Stimulated activated naive CD8-positive, alpha-beta T cell treated with anti-CD3 and anti-CD28 coated beads, Interleukin-15, amount 100 ng/mL, for 72 hours (primary cell): ENCODE results near the gene SUMF1.
"Not testable (repeated sequence)": the region's sequence is repeated elsewhere in the genome, so short reads cannot be mapped to it uniquely, and the experiment has no call there.

Experiments
- ATAC-seq: fragments of 150-1000 bp; cut with Tn5 transposase; 2 replicates; pipeline ENCODE4 v1.10.0; 2021; ENCODE audit warnings: mild to moderate bottlenecking, moderate library complexity
- DNase-seq, 2 donors: peaks; one replicate each; pipeline ENCODE4 v3.0.0; 2021 to 2022
- H3K27ac Mint-ChIP-seq, 2 donors: one replicate each; pipeline ENCODE4 v1.8.0; 2022; ENCODE audit warnings: mild to moderate bottlenecking in 2 of 2, mixed read lengths in 2 of 2, moderate library complexity in 2 of 2
- H3K27me3 Mint-ChIP-seq: one replicate; pipeline ENCODE4 v1.8.0; 2022; ENCODE audit warnings: mixed read lengths
- H3K4me1 Mint-ChIP-seq: one replicate; pipeline ENCODE4 v1.8.0; 2022; ENCODE audit warnings: mild to moderate bottlenecking, mixed read lengths
- H3K4me3 Mint-ChIP-seq, 2 donors: one replicate each; pipeline ENCODE4 v1.8.0; 2022; ENCODE audit warnings: mild to moderate bottlenecking in 2 of 2, mixed read lengths in 2 of 2, moderate library complexity in 1 of 2
- H3K9me3 Mint-ChIP-seq, 2 donors: one replicate each; pipeline ENCODE4 v1.8.0; 2022; ENCODE audit warnings: mixed read lengths in 2 of 2

The SUMF1 gene

DNA sequence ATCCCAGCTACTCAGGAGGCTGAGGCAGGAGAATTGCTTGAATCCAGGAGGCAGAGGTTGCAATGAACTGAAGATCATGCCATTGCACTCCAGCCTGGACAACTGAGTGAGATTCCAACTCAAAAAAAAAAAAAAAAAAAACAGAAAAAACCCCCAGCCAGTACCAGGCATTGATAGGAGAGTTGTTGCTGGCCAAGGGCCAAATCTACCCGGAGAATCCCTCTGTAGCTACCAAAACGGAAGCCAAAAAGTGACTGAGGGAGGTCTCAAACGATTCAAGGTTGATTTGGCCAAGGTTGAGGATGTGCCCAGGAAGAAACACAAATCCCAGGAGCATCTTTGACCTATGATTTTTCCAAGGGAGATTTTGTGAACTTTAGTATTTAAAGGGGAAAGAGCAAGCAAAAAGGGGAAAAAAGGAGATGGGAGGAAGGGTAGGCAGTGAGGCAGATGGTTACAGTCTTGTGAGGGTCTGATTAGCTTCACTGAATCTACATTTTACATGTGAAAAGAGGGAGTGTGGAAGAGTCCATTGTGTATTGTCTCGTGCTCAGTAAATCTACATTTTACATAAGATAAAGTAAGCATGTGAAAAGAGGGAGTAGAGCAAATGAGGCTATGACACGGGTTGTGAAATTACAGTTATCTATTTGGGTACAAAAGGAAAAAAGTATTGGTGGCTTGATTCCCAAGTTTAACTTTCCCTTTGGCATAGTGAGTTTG lies 131.1 kb downstream of the SUMF1 start:
- H3K9me3 Mint-ChIP-seq: no peaks in the 10 kb centered on the region
- peaks cover 6% of the 10 kb centered on the region for H3K4me1 Mint-ChIP-seq
- H3K27ac Mint-ChIP-seq: no peak overlapping the region
- no peak for ATAC-seq
- no peaks in the 10 kb centered on the region for H3K27me3 Mint-ChIP-seq
- H3K4me3 Mint-ChIP-seq: no peak overlapping the region
- DNase-seq: no peak

GRCh38 chr3:4334548-4334947 lies 132.5 kb downstream of the SUMF1 start:
- Mint-ChIP-seq H3K9me3 (peaks cover 8 to 10% of the 10 kb centered on the region in 2 donors), H3K4me3 (no peak overlapping the region), H3K27me3 (no peaks in the 10 kb centered on the region), H3K27ac (no peak overlapping the region), H3K4me1 (no peaks in the 10 kb centered on the region)
- no peak for DNase-seq
- no peak for ATAC-seq

DNA sequence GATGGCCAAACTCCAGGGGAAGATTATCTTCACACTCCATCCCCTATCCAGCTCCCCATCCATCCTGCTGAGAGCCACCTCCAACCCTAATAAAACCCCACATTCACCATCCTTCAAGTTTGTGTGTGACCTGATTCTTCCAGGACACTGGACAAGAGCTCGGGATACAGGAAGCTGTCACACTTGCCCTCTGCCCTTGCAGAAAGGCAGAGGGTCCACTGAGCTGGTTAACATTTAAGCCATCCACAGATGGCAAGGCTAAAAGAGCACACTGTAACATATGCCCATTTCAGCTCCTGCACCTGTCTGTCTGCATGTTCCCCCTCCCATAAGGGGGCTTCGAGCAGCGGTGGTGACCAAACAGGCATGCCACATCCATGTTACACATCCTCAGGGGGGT lies 134.1 kb downstream of the SUMF1 start:
- DNase-seq (no peak), ATAC-seq (no peak)
- peaks cover 15 to 23% of the 10 kb centered on the region in 2 donors for H3K9me3 Mint-ChIP-seq
- H3K4me1 Mint-ChIP-seq: no peaks in the 10 kb centered on the region
- H3K27me3 Mint-ChIP-seq: no peaks in the 10 kb centered on the region
- no peak overlapping the region for H3K4me3 Mint-ChIP-seq
- H3K27ac Mint-ChIP-seq: no peak overlapping the region

- Mint-ChIP-seq H3K4me3 (no peak overlapping the region), H3K27me3 (no peaks in the 10 kb centered on the region), H3K9me3 (peaks cover 15 to 23% of the 10 kb centered on the region in 2 donors), H3K27ac (no peak overlapping the region), H3K4me1 (no peaks in the 10 kb centered on the region)
- ATAC-seq: no peak
- no peak for DNase-seq
Observed at GRCh38 chr3:4332574-4332973, 134.5 kb downstream of the SUMF1 start.

- DNase-seq (no peak), ATAC-seq (no peak)
- H3K4me1 Mint-ChIP-seq: no peaks in the 10 kb centered on the region
- H3K9me3 Mint-ChIP-seq: peaks cover 15 to 23% of the 10 kb centered on the region in 2 donors
- H3K27me3 Mint-ChIP-seq: no peaks in the 10 kb centered on the region
- no peak overlapping the region for H3K27ac Mint-ChIP-seq
- no peak overlapping the region for H3K4me3 Mint-ChIP-seq
Observed at GRCh38 chr3:4332111-4332510, 135.0 kb downstream of the SUMF1 start.

DNA sequence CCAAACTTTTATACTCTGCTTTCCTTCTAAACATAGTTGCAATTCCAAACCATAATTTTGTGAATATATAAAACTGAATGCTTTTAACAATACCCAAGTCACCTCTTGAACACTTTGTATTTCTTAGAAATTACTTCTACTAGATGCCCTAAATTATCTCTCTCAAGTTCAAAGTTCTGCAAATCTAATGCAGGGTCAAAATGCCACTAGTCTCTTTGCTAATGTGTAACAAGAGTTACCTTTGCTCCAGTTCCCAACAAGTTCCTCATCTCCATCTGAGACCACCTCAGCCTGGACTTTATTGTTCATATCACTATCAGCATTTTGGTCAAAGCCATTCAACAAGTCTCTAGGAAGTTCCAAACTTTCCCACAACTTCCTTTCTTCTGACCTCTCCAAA lies 137.3 kb downstream of the SUMF1 start:
- ATAC-seq, DNase-seq, H3K4me1 Mint-ChIP-seq, H3K4me3 Mint-ChIP-seq, H3K27ac Mint-ChIP-seq, H3K27me3 Mint-ChIP-seq: not testable (repeated sequence)
- peaks cover 15 to 23% of the 10 kb centered on the region in 2 donors for H3K9me3 Mint-ChIP-seq

DNA sequence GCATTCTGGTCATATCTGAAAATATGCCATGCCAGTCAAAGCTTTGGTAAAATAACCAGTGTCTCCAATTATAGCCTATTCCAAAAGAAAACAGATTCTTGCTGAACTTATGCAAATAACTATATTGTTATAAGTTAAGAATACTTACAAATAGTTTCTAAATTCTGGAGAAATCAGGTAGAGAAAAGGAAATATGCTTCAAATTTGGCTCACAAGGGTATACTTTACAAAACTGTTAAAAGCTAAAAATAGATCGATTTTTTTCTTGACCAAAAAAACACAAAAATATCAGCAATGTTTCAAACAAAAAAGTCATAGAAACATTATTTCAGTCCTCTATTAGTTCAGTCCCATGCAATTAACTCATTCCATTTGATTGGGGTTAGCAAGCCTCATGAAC lies 140.2 kb downstream of the SUMF1 start:
- DNase-seq: no peak
- Mint-ChIP-seq H3K4me3 (no peak overlapping the region), H3K4me1 (no peaks in the 10 kb centered on the region), H3K9me3 (peaks cover 15 to 23% of the 10 kb centered on the region in 2 donors), H3K27ac (no peak overlapping the region), H3K27me3 (no peaks in the 10 kb centered on the region)
- ATAC-seq: no peak

GRCh38 chr3:4323246-4324027 lies 143.6 kb downstream of the SUMF1 start:
- no peaks in the 10 kb centered on the region for H3K4me1 Mint-ChIP-seq
- no peaks in the 10 kb centered on the region for H3K27me3 Mint-ChIP-seq
- H3K4me3 Mint-ChIP-seq: no peak overlapping the region
- H3K27ac Mint-ChIP-seq: no peak overlapping the region
- DNase-seq (no peak), ATAC-seq (no peak)
- H3K9me3 Mint-ChIP-seq: peaks cover 2 to 4% of the 10 kb centered on the region in 2 donors

DNA sequence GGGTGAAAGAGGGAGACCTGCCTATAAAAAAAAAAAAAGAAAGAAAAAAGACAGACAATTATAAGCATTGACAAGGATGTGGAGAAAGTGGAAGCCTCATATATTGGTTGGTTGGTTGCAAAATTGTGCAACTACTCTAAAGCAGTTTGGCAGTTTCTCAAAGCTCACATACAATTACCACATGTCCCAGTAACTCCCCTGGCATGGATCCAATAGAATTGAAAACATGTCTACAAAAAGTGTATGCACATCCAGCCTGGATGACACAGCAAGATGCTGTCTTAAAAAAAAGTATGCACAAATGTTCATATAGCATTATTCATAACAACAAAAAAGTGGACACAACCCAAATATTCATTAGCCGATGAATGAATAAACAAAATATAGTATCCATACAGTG lies 144.4 kb downstream of the SUMF1 start:
- DNase-seq: no peak
- no peak overlapping the region for H3K27ac Mint-ChIP-seq

DNA sequence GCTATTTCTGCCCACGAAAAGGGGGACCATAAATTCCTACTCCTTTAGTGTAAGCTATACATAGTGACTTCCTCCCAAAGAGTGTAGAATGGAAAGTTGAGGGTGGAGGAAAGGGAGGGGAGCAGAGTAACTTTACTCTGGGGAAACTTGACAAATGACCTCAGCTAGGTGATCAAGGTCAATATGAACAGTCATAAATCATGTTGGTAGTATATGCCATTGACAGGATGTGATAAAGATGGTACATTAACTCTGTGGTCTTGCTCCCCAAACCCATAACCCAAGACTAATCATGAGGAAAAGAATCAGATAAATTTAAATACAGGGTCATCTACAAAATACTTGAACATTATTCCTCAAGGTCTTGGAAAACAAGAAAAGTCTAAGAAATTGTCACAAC lies 145.3 kb downstream of the SUMF1 start:
- Mint-ChIP-seq H3K9me3 (peaks cover 0 to 4% of the 10 kb centered on the region in 2 donors), H3K4me3 (no peak overlapping the region), H3K4me1 (no peaks in the 10 kb centered on the region), H3K27ac (no peak overlapping the region), H3K27me3 (no peaks in the 10 kb centered on the region)
- ATAC-seq (no peak), DNase-seq (no peak)

More for the DNA sequence above, 144.4 kb downstream of the SUMF1 start:
- Mint-ChIP-seq H3K9me3 (peaks cover 0 to 4% of the 10 kb centered on the region in 2 donors), H3K27me3 (no peaks in the 10 kb centered on the region), H3K4me3 (no peak overlapping the region), H3K4me1 (no peaks in the 10 kb centered on the region)
- no peak for ATAC-seq

DNA sequence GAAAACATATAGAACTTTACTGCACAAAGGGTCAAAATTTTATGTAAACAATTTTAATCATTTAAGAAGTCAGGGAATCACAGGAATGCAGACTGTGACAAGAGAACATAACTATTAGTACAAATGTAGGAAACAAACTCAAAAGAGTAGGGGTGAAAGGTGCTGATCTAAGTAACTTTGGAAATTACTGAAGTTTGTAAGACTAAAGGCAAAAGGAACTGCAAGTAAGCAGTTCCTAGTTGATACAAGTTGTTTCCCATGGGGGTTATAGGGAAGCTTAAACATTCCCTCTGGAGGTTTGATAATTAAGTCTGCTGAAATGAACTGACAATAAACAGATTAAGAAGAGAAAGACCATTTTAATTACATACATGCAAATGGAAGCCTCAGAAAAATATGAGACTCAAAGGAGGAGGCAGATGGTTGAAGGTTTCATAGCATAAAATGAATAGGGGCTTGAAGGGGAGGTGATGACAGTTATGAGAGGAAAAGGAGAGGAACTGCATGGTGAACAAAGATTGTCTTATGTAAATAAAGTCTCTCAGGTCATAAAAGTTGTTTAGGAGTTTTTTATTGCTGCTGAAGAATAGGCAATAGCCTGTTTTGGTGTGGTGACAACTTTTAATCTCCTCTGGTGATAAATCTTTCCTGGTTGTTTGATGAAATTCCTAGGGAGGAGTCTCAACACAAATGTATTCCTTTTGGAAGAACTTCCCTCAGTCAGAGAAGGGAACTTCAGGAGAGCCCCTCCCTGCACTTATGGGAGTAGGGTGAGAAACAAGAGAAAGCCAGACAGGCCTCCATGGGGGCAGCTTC lies 146.8 kb downstream of the SUMF1 start:
- Mint-ChIP-seq H3K9me3 (peaks cover 6 to 7% of the 10 kb centered on the region in 2 donors), H3K27me3 (no peaks in the 10 kb centered on the region), H3K27ac (no peak overlapping the region), H3K4me3 (no peak overlapping the region), H3K4me1 (no peaks in the 10 kb centered on the region)
- DNase-seq: no peak
- no peak for ATAC-seq

DNA sequence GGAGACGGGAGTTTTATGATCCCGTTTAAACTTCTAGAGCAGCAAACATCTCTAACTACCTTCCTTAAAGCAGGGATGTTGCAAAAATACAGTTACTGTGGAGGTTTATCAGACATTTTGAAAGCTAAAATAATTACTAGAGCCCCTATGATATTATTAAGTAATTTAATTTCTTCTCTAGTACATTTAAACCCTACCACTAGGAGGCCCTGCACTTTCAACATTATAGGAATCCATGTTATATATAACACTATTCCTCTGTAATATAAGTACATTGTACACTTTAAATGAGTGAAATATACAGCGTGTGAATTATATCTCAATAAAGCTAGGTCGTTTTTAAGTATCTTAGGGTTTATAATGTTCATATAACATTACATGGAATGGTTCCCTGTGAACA lies 152.4 kb downstream of the SUMF1 start:
- H3K9me3 Mint-ChIP-seq: peaks cover 6 to 7% of the 10 kb centered on the region in 2 donors
- H3K27me3 Mint-ChIP-seq: no peaks in the 10 kb centered on the region
- H3K4me1 Mint-ChIP-seq: peaks cover 10% of the 10 kb centered on the region
- ATAC-seq (no peak), DNase-seq (no peak)
- no peak overlapping the region for H3K27ac Mint-ChIP-seq
- H3K4me3 Mint-ChIP-seq: no peak overlapping the region

DNA sequence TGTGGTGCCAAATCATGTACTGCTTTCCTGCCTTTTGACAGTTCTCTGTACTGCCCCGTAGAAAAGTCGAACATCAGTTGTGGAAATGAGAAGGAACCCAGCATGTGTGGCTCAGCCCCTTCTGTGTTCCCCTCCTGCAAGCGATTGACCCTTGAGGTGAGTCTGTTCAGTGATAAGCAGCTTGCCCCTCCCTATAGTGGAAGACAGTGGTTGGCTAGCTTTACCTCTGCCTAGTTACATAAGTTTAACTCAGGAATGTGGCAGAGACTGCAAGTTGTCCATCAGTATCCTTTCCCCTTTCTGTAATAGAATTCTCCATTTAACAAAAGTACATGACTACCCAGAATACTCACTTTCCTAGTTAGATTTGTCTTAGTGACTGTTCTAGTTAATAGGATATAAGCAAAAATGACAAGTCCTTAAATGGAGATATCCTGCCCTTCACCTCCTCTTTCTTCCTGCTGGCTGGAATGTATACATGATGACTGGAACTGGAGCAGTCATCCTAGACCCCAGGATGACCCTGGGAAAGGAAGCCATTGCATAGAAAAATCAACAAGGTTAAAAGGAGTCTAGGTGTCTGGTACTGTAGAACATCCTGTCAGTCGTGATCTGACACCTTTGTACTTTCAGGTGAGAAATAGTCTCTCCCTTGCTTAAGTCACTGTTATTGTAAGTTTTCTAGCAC lies 153.3 kb downstream of the SUMF1 start:
- H3K9me3 Mint-ChIP-seq: peaks cover 4 to 6% of the 10 kb centered on the region in 2 donors
- peaks cover 10% of the 10 kb centered on the region for H3K4me1 Mint-ChIP-seq
- no peak overlapping the region for H3K4me3 Mint-ChIP-seq
- no peaks in the 10 kb centered on the region for H3K27me3 Mint-ChIP-seq
- no peak overlapping the region for H3K27ac Mint-ChIP-seq
- DNase-seq: no peak
- ATAC-seq: no peak

- Mint-ChIP-seq H3K9me3 (peaks cover 4 to 6% of the 10 kb centered on the region in 2 donors), H3K27ac (no peak overlapping the region), H3K4me3 (no peak overlapping the region), H3K27me3 (no peaks in the 10 kb centered on the region), H3K4me1 (peaks cover 17% of the 10 kb centered on the region)
- DNase-seq (no peak), ATAC-seq (no peak)
Observed at GRCh38 chr3:4311496-4311895, 155.6 kb downstream of the SUMF1 start.
